SJSA1 (cell line): ENCODE data around the gene ZNHIT3. TPM values are rescaled to one million over a fixed set of nuclear protein-coding genes. Genes with fewer than 3 reads are reported as not detected.
"Not testable (repeated sequence)": the region's sequence is repeated elsewhere in the genome, so short reads cannot be mapped to it uniquely, and the experiment has no call there.

Experiments
- DNase-seq, 2 experiments: peaks; one replicate each; pipeline ENCODE4 v3.0.0-alpha.2; 2015 to 2020; ENCODE audit warnings: low spot score in 2 of 2, low read depth in 1 of 2
- H3K27ac ChIP-seq: fragments of 250-450 bp; sonication (Bioruptor Pico); 2 replicates; pipeline ENCODE4 v1.5.1; 2020; ENCODE audit warnings: mild to moderate bottlenecking, moderate library complexity
- H3K27me3 ChIP-seq: fragments of 250-450 bp; sonication (Bioruptor Pico); replicated peaks from 2 replicates; pipeline ENCODE4 v1.5.1; 2020; ENCODE audit warnings: mild to moderate bottlenecking, moderate library complexity
- H3K36me3 ChIP-seq: fragments of 250-450 bp; sonication (Bioruptor Pico); 2 replicates; pipeline ENCODE4 v1.5.1; 2020; ENCODE audit warnings: mild to moderate bottlenecking
- H3K4me1 ChIP-seq: fragments of 250-450 bp; sonication (Bioruptor Pico); replicated peaks from 2 replicates; pipeline ENCODE4 v1.6.1; 2021; ENCODE audit warnings: mild to moderate bottlenecking
- H3K4me3 ChIP-seq: fragments of 250-450 bp; sonication (Bioruptor Pico); 2 replicates; pipeline ENCODE4 v1.5.1; 2020; ENCODE audit warnings: mild to moderate bottlenecking
- H3K9me3 ChIP-seq: fragments of 250-450 bp; sonication (Bioruptor Pico); replicated peaks from 2 replicates; pipeline ENCODE4 v1.5.1; 2020; ENCODE audit warnings: mild to moderate bottlenecking
- total RNA-seq: library from RNA; depleted of rRNA; stranded (reverse); fragments of >200 nt; shearing (Covaris generic); gene quantifications from 2 replicates; pipeline ENCODE4 v1.2.3, GENCODE V29; 2014

Gene ZNHIT3
- total RNA-seq, 1 experiment from 2014 or later: 41.7 TPM

DNA sequence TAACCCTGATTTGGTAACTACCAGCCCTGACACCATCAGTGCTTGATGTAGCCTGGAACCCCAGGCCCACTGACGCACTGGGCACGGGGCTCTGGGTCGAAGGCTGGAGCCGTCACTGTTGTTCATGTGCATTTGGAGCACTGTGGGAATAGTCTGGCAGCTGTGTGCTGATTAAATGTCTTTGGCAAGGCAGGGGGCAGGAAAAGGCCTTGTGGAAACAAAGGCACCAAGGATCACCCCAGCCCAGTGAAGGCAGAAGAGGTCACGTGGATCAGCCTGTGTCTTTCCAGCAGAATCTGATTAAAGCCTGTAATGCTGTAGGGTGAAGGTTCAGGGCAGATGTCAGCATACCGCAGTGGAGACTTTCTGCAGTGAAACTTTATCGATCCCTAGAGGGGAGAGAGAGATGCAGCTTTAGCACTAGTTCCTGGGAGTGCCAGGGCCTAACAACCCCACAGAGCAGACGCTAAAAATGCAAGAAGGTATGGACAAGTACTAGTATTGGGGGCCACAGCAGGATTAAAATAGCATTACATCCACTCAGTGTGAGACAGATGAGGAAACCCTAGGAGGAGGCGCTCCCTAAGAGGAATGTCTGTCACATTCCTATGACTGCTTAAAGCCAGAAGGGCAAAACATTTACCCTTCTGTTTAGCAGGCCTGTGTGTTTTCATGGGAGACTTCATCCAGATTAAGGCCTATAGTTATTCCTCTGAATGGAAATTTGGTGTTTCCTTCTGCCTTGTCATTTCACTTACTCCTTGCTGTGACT lies 9.7 kb downstream of the ZNHIT3 start:
- H3K27ac ChIP-seq: no peak overlapping the region
- no peaks in the 10 kb centered on the region for H3K9me3 ChIP-seq
- H3K4me3 ChIP-seq: no peak overlapping the region
- H3K36me3 ChIP-seq: peaks cover 83% of the 10 kb centered on the region
- H3K4me1 ChIP-seq: no peaks in the 10 kb centered on the region
- no peak for DNase-seq
- H3K27me3 ChIP-seq: no peaks in the 10 kb centered on the region

DNA sequence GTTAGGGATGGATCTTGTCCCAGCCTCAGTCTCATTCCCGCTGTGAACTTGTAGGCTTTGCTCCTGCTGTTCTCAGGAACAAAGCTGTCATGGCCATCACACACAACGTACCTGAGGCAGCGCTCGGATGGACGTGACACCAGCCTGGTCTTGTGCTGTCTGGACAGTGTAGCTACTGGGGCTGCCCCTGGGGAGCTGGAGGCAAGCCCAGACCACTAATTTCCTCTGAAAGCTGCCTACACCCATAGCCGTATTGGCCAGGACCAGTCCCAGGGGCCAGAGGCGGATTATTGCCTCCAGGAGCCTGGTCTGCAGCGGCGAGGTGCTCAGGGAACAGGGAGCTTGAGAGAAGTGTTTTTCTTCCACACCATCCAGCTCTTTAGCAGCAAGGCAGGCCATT lies 11.7 kb downstream of the ZNHIT3 start:
- Histone ChIP-seq H3K4me3 (no peak overlapping the region), H3K4me1 (no peaks in the 10 kb centered on the region), H3K9me3 (no peaks in the 10 kb centered on the region), H3K27me3 (no peaks in the 10 kb centered on the region), H3K36me3 (peaks cover 78% of the 10 kb centered on the region), H3K27ac (no peak overlapping the region)
- no peak for DNase-seq

GRCh38 chr17:36498560-36499300 lies 12.2 kb downstream of the ZNHIT3 start:
- H3K27ac ChIP-seq: no peak overlapping the region
- no peak overlapping the region for H3K4me3 ChIP-seq
- peaks cover 74% of the 10 kb centered on the region for H3K36me3 ChIP-seq
- no peak for DNase-seq
- no peaks in the 10 kb centered on the region for H3K27me3 ChIP-seq
- no peaks in the 10 kb centered on the region for H3K4me1 ChIP-seq
- no peaks in the 10 kb centered on the region for H3K9me3 ChIP-seq

- peaks cover 71% of the 10 kb centered on the region for H3K36me3 ChIP-seq
- H3K27ac ChIP-seq: no peak overlapping the region
Observed at GRCh38 chr17:36500745-36501225, 14.3 kb downstream of the ZNHIT3 start.

GRCh38 chr17:36501351-36501750 lies 14.9 kb downstream of the ZNHIT3 start:
- no peak for DNase-seq
- no peaks in the 10 kb centered on the region for H3K27me3 ChIP-seq
- H3K27ac ChIP-seq: no peak overlapping the region
- H3K4me1 ChIP-seq: no peaks in the 10 kb centered on the region
- no peak overlapping the region for H3K4me3 ChIP-seq
- no peaks in the 10 kb centered on the region for H3K9me3 ChIP-seq
- peaks cover 71% of the 10 kb centered on the region for H3K36me3 ChIP-seq

More at GRCh38 chr17:36500745-36501225, 14.3 kb downstream of the ZNHIT3 start:
- Histone ChIP-seq H3K27me3 (no peaks in the 10 kb centered on the region), H3K4me1 (no peaks in the 10 kb centered on the region), H3K9me3 (no peaks in the 10 kb centered on the region), H3K4me3 (no peak overlapping the region)
- DNase-seq: no peak

DNA sequence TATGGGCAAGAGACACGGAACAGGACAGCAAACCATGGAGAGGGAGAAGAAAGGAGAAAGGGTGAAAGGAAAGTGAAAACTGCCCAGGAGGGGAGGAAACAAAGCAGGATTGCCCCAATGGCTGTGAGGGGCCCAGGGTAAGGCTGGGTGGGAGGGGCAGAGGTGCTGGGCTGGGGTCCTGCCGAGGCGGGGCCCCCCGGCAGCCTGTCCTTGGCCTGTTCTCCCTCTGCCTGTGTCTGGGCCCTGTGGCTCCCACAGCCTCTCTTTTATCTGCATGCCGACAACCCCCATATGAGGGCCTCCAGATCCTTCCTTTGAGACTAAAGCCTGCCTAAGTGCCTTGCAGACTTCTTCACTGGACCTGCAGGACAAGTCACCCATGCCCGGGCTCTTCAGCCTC lies 15.5 kb downstream of the ZNHIT3 start:
- no peaks in the 10 kb centered on the region for H3K4me1 ChIP-seq
- H3K27ac ChIP-seq: no peak overlapping the region
- H3K36me3 ChIP-seq: peaks cover 71% of the 10 kb centered on the region
- no peaks in the 10 kb centered on the region for H3K9me3 ChIP-seq
- H3K4me3 ChIP-seq: no peak overlapping the region
- H3K27me3 ChIP-seq: no peaks in the 10 kb centered on the region
- DNase-seq: no peak

DNA sequence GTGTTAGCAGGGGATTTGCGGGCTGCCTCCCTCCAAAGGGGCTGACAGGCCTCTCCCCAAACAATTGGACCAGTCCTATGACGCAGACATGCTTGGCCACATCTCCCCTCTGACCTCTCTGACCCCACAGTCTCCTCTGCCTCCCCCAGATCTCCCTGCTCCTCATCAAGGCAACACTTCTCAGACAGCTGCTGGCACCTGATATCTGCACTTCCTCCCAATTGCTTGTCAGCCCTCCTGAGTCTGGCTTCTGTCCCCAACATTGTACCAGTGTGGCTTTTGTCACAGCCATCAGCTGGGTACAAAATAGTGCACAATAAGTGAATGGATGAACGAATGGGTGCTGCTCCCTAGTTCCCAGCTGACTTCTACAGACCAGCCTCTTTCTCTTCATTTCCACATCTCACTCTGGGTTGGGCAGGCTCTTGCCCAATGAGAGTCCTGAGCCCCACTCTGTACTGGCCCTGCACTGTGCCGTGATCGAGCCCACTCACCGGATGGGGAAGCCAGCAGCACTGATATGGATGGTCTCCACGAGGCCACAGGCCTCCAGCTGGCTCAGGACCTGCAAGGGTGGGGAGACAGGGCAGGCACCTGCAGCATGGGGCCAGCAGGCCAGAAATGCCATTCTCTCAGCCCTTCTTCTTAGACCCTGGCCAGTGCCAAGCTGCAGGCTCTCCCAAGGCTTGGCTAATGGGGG lies 17.1 kb downstream of the ZNHIT3 start:
- no peak for DNase-seq
- H3K4me1 ChIP-seq: no peaks in the 10 kb centered on the region
- H3K4me3 ChIP-seq: no peak overlapping the region
- H3K9me3 ChIP-seq: no peaks in the 10 kb centered on the region
- H3K27me3 ChIP-seq: no peaks in the 10 kb centered on the region
- peaks cover 72% of the 10 kb centered on the region for H3K36me3 ChIP-seq
- no peak overlapping the region for H3K27ac ChIP-seq

DNA sequence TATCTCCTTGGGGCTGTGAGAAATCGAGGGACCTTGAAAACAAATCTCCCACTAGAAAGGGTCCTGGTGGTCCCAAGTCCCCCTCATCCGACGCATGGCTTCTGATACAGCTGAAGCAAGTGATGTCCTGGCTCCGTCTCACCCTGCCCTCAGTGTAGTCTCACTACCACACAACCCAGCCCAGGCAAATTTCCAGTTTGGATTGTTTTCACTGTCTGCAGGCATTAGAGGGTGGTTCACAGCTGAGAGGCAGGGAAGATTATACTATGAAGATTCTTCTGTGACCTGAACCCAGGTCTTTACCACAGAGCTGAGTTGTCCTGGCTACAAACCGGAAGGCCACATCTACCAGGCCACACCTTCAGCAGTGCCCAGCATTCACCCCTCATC lies 17.7 kb downstream of the ZNHIT3 start:
- H3K36me3 ChIP-seq: peaks cover 73% of the 10 kb centered on the region
- DNase-seq: no peak
- no peaks in the 10 kb centered on the region for H3K27me3 ChIP-seq

DNA sequence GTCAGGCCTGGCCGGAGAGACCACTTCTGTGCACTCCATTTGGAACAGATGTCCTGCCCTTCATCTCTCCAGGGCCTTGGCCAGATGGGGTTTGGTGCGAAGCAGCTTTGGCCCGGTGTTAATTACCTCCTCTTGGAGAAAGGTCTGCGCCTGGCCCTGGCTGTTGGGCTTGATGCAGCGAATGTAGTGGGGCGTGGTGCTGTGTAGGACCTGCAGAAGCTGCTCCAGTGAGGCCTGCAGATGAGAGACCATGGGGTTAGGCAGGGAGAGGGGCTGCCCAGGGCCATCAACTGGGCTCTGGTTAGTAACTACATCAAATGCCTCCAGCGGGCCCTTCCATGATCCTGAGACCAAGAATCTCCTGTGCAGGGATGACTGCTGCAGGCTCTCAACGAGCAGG lies 18.7 kb downstream of the ZNHIT3 start:
- Histone ChIP-seq H3K4me3 (no peak overlapping the region), H3K27me3 (no peaks in the 10 kb centered on the region), H3K4me1 (no peaks in the 10 kb centered on the region), H3K9me3 (no peaks in the 10 kb centered on the region), H3K27ac (no peak overlapping the region), H3K36me3 (peaks cover 77% of the 10 kb centered on the region)
- no peak for DNase-seq

More for the DNA sequence above, 17.7 kb downstream of the ZNHIT3 start:
- H3K4me3 ChIP-seq: no peak overlapping the region
- H3K27ac ChIP-seq: no peak overlapping the region
- H3K4me1 ChIP-seq: no peaks in the 10 kb centered on the region
- no peaks in the 10 kb centered on the region for H3K9me3 ChIP-seq

DNA sequence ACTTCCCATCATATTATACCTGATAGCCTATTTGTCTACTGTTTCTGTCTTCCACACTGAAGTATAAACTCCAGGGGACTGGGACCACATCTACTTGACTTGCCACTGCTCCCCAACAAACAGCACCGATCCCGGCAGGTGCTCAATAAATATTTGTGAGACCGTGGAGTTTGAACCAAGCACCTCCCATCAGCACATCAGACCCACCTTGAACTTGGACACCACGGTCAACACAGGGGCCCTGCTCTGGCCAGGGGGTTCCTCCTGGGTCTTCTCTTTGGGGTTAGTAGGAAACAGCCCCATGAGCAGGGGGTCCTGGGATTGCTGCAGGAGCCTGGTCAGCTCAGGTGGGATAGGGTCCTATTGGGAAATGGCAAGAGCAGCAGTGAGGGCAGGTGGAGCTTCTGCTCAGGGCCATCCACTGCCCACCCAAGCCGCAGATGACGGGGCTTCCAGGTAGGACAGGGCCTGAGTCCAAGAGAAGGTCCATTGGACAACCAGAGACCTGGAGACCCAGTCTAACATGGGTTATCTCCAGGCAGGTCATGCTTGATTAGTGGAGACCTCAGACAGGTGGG lies 19.9 kb downstream of the ZNHIT3 start:
- no peaks in the 10 kb centered on the region for H3K27me3 ChIP-seq
- H3K4me3 ChIP-seq: no peak overlapping the region
- H3K4me1 ChIP-seq: no peaks in the 10 kb centered on the region
- H3K9me3 ChIP-seq: no peaks in the 10 kb centered on the region
- H3K27ac ChIP-seq: no peak overlapping the region
- H3K36me3 ChIP-seq: peaks cover 76% of the 10 kb centered on the region
- no peak for DNase-seq

DNA sequence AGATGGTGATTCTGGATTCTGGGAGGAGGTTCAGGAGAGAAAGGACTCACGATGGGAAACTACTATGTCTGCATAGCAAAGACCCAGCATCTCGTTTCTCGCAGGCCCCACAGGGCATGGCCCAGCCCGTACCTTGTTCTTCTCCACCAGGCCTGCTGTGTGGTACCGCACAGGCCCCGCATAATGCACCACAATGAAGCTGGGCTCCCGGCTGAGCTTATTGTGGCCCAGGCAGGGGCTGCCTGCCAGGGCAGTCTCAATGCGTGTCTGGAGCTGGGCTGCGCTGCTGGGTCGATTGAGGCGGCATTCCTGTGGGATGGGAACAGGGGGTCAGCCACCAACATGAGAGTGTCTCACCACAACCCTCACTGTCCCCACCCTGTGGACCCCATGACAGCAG lies 20.4 kb downstream of the ZNHIT3 start:
- Histone ChIP-seq H3K36me3 (peaks cover 80% of the 10 kb centered on the region), H3K27ac (no peak overlapping the region), H3K4me1 (no peaks in the 10 kb centered on the region), H3K9me3 (no peaks in the 10 kb centered on the region), H3K27me3 (no peaks in the 10 kb centered on the region), H3K4me3 (no peak overlapping the region)
- DNase-seq: no peak

DNA sequence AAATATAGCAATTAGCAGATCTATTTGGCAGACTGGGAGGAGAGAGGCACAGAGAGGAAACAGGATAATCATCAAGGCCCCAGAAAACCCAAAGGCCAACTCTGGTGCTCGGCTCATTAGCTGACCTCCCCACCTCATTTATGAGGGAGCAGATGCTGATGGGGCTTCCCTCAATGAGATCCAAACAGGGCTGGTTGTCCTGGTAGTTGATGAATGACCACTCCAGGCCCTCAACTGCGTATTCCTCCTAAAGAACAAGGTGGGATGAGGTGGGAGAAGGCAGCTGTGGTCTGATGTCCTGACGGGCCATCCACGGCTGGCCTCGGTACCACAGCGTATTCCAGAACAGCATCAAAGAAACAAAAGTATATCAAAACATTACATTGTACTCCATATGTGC lies 20.8 kb downstream of the ZNHIT3 start:
- DNase-seq: no peak
- Histone ChIP-seq H3K27me3 (no peaks in the 10 kb centered on the region), H3K36me3 (peaks cover 80% of the 10 kb centered on the region), H3K9me3 (no peaks in the 10 kb centered on the region), H3K4me3 (no peak overlapping the region), H3K4me1 (no peaks in the 10 kb centered on the region), H3K27ac (no peak overlapping the region)

DNA sequence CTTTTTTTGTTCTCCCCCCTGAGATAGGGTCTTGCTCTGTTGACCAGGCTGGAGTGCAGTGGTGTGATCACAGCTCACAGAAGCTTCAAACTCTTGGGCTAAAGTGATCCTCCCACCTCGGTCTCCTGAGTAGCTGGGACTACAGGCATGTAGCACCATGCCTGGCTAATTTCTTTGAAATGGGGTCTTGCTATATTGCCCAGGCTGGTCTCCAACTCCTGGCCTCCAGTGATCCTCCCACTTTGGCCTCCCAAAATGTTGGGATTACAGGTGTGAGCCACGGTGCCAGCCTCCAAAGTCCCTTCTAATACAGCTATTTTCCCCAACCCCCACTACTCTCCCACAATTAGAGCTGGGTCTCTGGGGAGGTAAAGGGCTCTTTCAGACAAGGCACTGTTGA lies 22.0 kb downstream of the ZNHIT3 start:
- H3K36me3 ChIP-seq: peaks cover 76% of the 10 kb centered on the region
- not testable (repeated sequence) for H3K27me3 ChIP-seq

More for the DNA sequence above, 22.0 kb downstream of the ZNHIT3 start:
- not testable (repeated sequence) for H3K4me3 ChIP-seq, H3K9me3 ChIP-seq, H3K4me1 ChIP-seq, DNase-seq, H3K27ac ChIP-seq
